DND-41 (cell line): ENCODE results near the gene GRIK4.

ENCODE experiments used
- ATAC-seq: fragments of 200-7000 bp; cut with Tn5 transposase; 3 replicates; pipeline ENCODE4 v1.9.1; 2021; ENCODE audit warnings: low read depth; ENCODE audit not compliant: insufficient read depth
- DNase-seq: peaks from one replicate; pipeline ENCODE4 v3.0.0-alpha.2; 2020
- H2AFZ ChIP-seq: 2 replicates; pipeline ENCODE4 v1.6.0; 2012; ENCODE audit warnings: low read depth, low read length
- H3K27ac ChIP-seq: 2 replicates; pipeline ENCODE4 v1.5.1; 2012; ENCODE audit warnings: low read length, inconsistent platforms
- H3K27me3 ChIP-seq: fragments of 200-600 bp; sonication (generic); 2 replicates; pipeline ENCODE4 v1.6.0; 2012; ENCODE audit warnings: low read length, mild to moderate bottlenecking, inconsistent platforms; ENCODE audit not compliant: insufficient read depth, poor library complexity
- H3K36me3 ChIP-seq: 2 replicates; pipeline ENCODE4 v1.5.1; 2012; ENCODE audit warnings: low read length, inconsistent platforms; ENCODE audit not compliant: insufficient read depth
- H3K4me1 ChIP-seq: 2 replicates; pipeline ENCODE4 v1.5.1; 2012; ENCODE audit warnings: mild to moderate bottlenecking, low read length; ENCODE audit not compliant: insufficient read depth
- H3K4me2 ChIP-seq: 2 replicates; pipeline ENCODE4 v1.6.0; 2012; ENCODE audit warnings: mild to moderate bottlenecking, moderate library complexity, low read length, inconsistent platforms; ENCODE audit not compliant: insufficient read depth
- H3K4me3 ChIP-seq, 2 experiments: fragments of 200-600 bp in 1 of 2; shearing (Covaris generic) in 1 of 2; 2 replicates each; pipeline ENCODE4 v1.5.1; 2012 to 2016; ENCODE audit warnings: inconsistent platforms in 2 of 2, low read length in 2 of 2, mild to moderate bottlenecking in 2 of 2, low read depth in 1 of 2, moderate library complexity in 1 of 2
- H3K79me2 ChIP-seq: 2 replicates; pipeline ENCODE4 v1.6.0; 2012; ENCODE audit warnings: low read length, inconsistent platforms; ENCODE audit not compliant: insufficient read depth
- H3K9ac ChIP-seq: 2 replicates; pipeline ENCODE4 v1.6.0; 2012; ENCODE audit warnings: low read depth, mild to moderate bottlenecking, inconsistent platforms, low read length, moderate library complexity
- H3K9me3 ChIP-seq: 2 replicates; pipeline ENCODE4 v1.5.1; 2012; ENCODE audit warnings: low read length, moderate library complexity, mild to moderate bottlenecking, inconsistent platforms; ENCODE audit not compliant: insufficient read depth, severe bottlenecking
- H4K20me1 ChIP-seq: 2 replicates; pipeline ENCODE4 v1.6.0; 2012; ENCODE audit warnings: low read length; ENCODE audit not compliant: insufficient read depth
- EZH2 ChIP-seq: IDR thresholded peaks from 3 replicates; pipeline ENCODE4 v1.6.1; 2012; ENCODE audit warnings: borderline replicate concordance, low read depth, mild to moderate bottlenecking, moderate library complexity, low read length, inconsistent platforms; ENCODE audit not compliant: severe bottlenecking
- TF ChIP-seq, protein P1 (sequence below): IDR thresholded peaks from 2 replicates; pipeline ENCODE4 v1.5.1; 2012; ENCODE audit warnings: borderline replicate concordance, low read length, moderate library complexity, mild to moderate bottlenecking; ENCODE audit not compliant: poor library complexity, severe bottlenecking; ENCODE audit errors: extremely low read depth

GRIK4 gene

DNA sequence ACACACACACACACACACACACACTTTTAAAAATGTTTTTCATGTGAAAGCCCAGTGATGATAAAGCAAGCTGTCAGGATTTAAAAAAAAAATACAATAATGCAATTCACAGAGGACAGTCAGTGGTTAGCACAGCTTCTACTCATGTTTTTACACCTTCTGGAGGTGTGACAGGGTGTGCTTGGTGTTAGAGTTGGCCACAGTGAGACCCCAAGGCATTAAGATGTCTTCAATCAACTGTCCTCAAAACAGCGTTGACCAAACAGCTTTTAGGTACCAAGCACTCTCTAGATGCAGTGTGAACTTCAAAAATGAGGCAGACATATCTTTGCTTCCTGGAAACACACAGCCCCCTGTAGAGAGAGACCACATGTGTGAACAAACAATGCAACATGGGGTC lies 346.0 kb downstream of the GRIK4 start:
- Histone ChIP-seq H3K27ac (no peak overlapping the region), H3K79me2 (no peaks in the 10 kb centered on the region), H3K9ac (no peak overlapping the region), H3K4me1 (no peaks in the 10 kb centered on the region), H3K4me3 (no peak overlapping the region), H3K9me3 (no peaks in the 10 kb centered on the region), H3K4me2 (no peak overlapping the region), H2AFZ (no peak overlapping the region), H3K36me3 (no peaks in the 10 kb centered on the region), H4K20me1 (no peaks in the 10 kb centered on the region), H3K27me3 (peaks cover 12% of the 10 kb centered on the region)
- TF ChIP-seq EZH2 = no peak
- TF ChIP-seq, protein P1, sequence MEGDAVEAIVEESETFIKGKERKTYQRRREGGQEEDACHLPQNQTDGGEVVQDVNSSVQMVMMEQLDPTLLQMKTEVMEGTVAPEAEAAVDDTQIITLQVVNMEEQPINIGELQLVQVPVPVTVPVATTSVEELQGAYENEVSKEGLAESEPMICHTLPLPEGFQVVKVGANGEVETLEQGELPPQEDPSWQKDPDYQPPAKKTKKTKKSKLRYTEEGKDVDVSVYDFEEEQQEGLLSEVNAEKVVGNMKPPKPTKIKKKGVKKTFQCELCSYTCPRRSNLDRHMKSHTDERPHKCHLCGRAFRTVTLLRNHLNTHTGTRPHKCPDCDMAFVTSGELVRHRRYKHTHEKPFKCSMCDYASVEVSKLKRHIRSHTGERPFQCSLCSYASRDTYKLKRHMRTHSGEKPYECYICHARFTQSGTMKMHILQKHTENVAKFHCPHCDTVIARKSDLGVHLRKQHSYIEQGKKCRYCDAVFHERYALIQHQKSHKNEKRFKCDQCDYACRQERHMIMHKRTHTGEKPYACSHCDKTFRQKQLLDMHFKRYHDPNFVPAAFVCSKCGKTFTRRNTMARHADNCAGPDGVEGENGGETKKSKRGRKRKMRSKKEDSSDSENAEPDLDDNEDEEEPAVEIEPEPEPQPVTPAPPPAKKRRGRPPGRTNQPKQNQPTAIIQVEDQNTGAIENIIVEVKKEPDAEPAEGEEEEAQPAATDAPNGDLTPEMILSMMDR = no peak
- DNase-seq (no peak), ATAC-seq (no peak)

DNA sequence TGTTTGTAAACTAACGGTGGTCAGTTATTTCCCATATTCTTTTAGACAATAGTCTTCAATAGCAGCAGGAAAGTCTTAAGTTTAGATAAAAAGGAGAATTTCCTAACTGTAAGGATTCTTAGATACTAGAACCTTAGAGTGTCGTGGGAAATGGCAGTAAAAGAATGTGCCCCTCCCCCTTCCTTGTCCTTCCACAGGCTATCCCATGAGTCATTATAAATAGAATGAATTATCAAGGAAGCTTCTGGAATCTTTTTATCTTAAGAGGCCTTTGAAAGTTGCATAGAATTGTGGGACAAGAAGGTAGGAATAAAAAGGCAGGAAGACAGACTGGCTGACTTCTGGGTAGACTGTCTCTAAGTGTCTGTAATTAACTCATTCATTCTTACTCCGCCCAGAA lies 347.2 kb downstream of the GRIK4 start:
- no peaks in the 10 kb centered on the region; the same call in 1 of the 2 replicates for H4K20me1 ChIP-seq
- no peak overlapping the region for H3K4me2 ChIP-seq
- no peaks in the 10 kb centered on the region for H3K79me2 ChIP-seq
- H3K4me3 ChIP-seq = no peak overlapping the region
- ATAC-seq (no peak), DNase-seq (no peak)
- H3K36me3 ChIP-seq = no peaks in the 10 kb centered on the region
- H3K9ac ChIP-seq = no peak overlapping the region
- no peaks in the 10 kb centered on the region for H3K4me1 ChIP-seq
- no peak overlapping the region for H2AFZ ChIP-seq
- no peak for TF ChIP-seq EZH2
- TF ChIP-seq, protein P1 = no peak
- no peak overlapping the region for H3K27ac ChIP-seq
- peaks cover 6% of the 10 kb centered on the region for H3K27me3 ChIP-seq
- H3K9me3 ChIP-seq = no peaks in the 10 kb centered on the region

DNA sequence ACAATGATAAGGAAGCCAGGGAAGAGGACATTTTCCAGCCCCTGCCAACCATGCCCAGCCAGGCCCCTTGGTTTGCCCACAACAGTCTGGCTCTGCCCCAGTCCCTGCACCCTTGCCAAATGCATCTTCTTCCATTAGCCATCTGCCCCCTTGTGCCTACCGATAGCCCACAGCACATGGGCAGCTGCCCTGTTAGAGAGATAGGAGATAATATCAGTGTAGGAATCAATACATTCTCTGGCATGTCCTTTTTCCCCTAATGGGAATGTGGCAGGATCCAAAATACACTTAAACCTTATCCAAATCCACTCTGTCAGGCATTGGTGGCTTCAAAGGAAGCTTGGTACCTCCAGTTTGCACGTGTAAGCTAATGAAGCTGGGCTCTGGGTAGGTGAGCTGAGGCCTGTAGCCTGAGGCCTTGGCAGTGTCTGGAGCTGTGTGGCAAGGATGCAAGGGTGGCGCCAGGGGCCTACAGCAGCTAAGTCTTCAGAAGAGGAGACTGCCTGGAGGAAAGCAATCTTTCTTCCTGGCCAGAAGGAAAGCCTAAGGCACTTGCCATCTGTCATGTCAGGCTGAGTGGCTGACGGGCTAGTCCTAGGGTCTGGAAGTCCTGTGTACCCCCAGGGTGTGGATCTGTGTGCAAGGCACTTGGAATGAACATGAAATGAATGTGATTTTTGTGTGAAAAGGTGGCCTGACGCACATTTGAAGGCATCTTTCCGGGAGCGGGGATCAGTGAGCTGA lies 348.2 kb downstream of the GRIK4 start:
- Histone ChIP-seq H3K36me3 (no peaks in the 10 kb centered on the region), H4K20me1 (no peaks in the 10 kb centered on the region; the same call in 1 of the 2 replicates), H3K27me3 (peaks cover 2% of the 10 kb centered on the region), H3K79me2 (no peaks in the 10 kb centered on the region), H3K27ac (no peak overlapping the region), H3K9ac (no peak overlapping the region), H3K4me2 (no peak overlapping the region), H3K4me1 (no peaks in the 10 kb centered on the region), H2AFZ (no peak overlapping the region), H3K9me3 (no peaks in the 10 kb centered on the region), H3K4me3 (no peak overlapping the region)
- TF ChIP-seq, protein P1 = no peak
- TF ChIP-seq EZH2 = no peak
- ATAC-seq (no peak), DNase-seq (no peak)
